Stimulated activated naive CD4-positive, alpha-beta T cell (primary cell): ENCODE results near the gene TAF1C.
"Not testable (repeated sequence)": the region's sequence is repeated elsewhere in the genome, so short reads cannot be mapped to it uniquely, and the experiment has no call there.

ENCODE experiments used
- DNase-seq, 6 experiments: peaks; one replicate each; lab custom pipeline; 2025; lab: John Stamatoyannopoulos, UW

The TAF1C gene, protein sequence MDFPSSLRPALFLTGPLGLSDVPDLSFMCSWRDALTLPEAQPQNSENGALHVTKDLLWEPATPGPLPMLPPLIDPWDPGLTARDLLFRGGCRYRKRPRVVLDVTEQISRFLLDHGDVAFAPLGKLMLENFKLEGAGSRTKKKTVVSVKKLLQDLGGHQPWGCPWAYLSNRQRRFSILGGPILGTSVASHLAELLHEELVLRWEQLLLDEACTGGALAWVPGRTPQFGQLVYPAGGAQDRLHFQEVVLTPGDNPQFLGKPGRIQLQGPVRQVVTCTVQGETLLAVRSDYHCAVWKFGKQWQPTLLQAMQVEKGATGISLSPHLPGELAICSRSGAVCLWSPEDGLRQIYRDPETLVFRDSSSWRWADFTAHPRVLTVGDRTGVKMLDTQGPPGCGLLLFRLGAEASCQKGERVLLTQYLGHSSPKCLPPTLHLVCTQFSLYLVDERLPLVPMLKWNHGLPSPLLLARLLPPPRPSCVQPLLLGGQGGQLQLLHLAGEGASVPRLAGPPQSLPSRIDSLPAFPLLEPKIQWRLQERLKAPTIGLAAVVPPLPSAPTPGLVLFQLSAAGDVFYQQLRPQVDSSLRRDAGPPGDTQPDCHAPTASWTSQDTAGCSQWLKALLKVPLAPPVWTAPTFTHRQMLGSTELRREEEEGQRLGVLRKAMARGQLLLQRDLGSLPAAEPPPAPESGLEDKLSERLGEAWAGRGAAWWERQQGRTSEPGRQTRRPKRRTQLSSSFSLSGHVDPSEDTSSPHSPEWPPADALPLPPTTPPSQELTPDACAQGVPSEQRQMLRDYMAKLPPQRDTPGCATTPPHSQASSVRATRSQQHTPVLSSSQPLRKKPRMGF

GRCh38 chr16:84186685-84187437 is at the start of gene TAF1C:
TAF1C (minus strand) TSS chr16:84187057; CDS start chr16:84184988, 2,069 bp downstream.
- DNase-seq: peak; percentile 72 to 90 (median 85)

- no peak for DNase-seq
These were observed 47.7 kb upstream of the TAF1C start for GRCh38 chr16:84234321-84235241.

DNA sequence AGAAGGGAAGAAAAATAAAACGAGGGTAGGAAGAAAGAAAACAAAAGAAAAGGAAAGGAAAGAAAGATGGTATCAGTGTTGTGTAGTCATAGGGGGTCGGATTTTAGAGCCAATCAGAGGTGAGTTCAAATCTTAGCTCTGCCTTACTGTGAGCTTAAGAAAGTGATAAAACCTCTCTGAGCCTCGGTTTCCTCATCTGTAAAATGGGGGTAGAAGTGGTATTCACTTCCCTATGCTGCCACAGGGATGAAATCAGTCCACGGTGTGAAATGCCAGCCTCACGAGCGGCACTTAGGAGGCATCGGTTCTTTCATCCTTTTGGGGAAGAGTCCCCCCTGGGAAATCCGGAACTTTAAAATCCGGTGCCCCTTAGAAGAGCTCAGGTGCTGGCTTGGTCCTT is 46.9 kb upstream of the TAF1C start:
- DNase-seq: no peak

DNA sequence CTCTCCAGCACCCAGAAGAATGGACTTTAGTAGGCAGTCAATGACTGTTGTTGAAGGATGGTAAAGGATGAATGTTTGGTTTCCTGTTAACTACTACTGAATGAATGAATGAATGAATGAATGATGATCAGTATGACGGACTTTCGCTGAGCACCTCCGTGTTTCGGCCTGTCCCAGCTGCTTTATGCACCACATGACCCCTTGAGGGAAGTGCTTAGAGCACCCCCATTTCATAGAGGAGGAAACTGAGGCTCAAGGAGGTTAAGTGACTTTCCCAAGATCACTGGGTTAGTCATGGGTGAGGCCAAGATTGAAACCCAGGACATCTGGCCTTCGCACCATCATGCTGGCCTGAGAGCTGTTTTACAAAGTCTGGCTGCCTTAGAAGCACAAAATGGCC is 46.1 kb upstream of the TAF1C start:
- DNase-seq: no peak

DNA sequence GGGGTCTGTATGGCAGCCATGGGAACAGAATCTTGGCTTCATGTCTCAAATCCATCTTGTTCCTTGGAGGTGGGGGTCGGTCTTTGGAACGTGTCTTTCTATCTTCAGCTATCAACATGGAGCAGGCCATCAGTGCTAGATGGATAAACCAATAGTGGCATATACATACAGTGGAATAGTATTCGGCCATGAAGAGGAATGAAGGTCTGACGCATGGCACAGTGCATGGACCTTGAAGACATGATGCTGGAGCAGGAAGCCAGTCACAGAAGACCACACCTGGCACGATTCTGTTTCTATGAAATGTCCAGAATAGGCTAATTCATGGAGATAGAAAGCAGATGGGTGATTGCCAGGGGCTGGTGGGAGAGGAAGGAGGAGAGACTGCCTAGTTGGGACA is 45.2 kb upstream of the TAF1C start:
- DNase-seq: no peak

DNA sequence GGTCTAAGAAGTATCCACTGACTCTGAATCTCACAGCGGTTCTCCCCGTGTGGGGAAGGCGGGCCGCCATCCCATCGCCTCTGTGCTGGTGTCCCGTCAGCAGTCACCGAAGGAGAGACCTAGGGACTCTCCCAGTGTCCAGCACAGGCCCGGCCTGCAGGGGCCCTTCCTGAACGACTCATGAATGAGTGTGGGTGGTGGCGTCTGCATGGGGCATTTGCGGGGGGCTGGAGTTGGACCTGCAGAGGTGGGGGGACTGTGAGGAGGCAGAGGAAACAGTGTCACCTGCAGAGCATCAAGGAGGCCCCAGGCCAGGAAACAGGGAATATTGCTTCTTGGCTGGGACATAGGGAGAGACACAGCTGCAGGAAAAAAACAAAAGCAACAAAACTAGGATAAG is 42.6 kb upstream of the TAF1C start:
- no peak for DNase-seq

GRCh38 chr16:84228256-84228838 is 41.5 kb upstream of the TAF1C start:
- DNase-seq: no peak

- no peak for DNase-seq
These were observed 40.7 kb upstream of the TAF1C start for GRCh38 chr16:84227548-84227947.

DNA sequence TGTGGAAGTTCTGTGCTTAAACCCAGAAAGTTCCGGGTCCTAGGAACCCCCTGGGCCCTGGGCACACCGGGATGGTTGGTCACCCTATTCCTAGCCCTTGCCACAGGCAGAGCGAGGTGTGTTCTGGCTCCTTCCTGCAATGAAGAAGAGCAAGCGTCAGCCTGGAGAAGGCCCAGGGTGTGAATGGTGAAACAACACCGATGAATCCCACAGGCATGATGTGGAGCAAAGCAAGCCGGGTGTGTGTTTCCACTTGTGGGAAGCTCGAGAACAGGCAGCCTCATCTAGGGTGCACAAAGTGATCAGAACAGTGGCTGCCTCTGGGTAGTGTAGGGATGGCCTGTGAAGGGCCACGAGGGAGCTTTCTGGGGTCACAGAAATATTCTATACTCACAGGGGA is 39.2 kb upstream of the TAF1C start:
- no peak for DNase-seq

GRCh38 chr16:84225571-84225970 is 38.7 kb upstream of the TAF1C start:
- no peak for DNase-seq

DNA sequence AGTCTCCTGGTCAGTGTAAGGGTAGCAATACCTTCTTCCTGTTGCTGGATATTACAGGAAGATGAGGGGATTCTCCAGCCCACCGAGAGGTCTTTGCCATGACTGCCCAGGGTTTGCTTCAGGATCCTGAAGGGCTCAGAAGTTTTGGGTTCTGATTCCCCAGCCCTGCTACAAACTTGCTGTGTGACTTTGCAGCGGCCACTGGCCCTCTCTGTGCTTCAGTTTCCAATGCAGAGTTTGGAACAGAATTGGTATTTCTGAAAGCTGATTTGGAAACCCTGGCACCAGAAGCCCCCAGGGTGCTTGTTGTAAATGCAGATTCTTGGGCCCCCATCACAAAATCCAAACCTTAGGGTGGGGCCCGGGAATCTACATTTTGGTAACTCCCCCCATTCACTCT is 38.3 kb upstream of the TAF1C start:
- no peak for DNase-seq

GRCh38 chr16:84224554-84224953 is 37.7 kb upstream of the TAF1C start:
- no peak for DNase-seq

GRCh38 chr16:84223456-84223855 is 36.6 kb upstream of the TAF1C start:
- no peak for DNase-seq

- no peak for DNase-seq
These were observed 34.0 kb upstream of the TAF1C start for GRCh38 chr16:84220851-84221250.

GRCh38 chr16:84218956-84219355 is 32.1 kb upstream of the TAF1C start:
- no peak for DNase-seq

- DNase-seq: no peak
These were observed 31.4 kb upstream of the TAF1C start for GRCh38 chr16:84218176-84218823.

DNA sequence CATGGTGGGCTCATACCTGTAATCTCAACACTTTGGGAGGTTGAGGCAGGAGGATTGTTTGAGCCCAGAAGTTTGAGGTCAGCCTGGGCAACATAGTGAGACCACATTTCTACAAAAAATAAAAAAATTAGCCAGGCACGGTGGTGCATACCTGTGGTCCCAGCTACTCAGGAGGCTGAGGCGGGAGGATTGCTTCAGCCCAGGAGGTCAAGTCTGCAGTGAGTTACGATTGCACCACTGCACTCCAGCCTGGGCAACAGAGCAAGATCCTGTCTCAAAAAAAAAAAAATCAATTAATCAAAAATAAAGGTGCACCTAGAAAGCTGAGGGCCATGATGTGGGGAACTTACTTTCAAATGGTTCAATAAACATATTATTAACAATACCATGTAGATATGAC is 29.3 kb upstream of the TAF1C start:
- not testable (repeated sequence) for DNase-seq

DNA sequence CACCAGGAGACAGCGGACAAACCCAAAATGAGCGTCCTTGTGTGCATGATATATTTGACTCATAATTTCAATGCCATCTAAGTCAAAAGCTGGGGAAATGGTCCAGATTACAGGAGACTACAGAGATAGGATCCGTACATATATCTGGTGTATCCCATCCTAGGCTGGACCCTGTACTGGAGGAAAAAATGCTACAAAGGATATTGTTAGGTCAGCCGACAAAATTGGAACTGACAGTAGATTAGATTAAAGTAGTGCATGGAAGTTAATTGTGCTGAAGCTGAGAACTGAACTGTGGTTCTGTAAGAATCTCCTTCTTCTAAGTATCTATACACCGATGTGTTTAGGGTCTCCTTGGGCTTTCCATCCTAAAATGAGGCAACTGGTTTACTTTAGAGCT is 28.7 kb upstream of the TAF1C start:
- DNase-seq: no peak

DNA sequence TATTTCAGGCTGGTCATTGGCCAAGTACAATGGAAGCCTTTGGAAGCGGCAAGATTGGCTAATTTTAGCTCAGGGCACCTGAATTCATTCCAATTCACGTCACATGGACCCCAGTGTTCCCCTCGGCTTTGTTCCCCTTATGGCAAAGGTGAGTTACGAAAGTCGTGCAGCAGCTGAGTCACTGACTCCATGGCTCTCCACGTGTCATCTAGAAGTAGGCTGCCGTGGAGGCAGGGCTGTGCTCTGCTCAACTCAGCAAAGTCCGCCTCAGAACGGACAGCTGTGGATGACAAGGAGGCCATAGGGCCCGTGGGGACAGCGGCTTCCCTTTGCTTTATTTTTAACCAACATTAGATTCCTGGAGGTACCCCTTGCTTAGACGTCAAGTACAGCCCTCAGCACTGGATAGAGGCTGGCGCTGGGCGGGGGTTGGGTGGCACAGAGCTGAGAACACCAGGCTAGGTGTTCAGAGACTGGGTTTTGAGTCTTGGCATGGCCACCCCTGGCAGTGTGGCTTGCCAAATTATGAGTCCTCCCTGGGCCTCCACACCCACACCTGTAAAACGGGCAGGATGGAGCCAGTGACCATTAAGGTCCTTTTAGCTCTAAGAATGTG is 27.7 kb upstream of the TAF1C start:
- no peak for DNase-seq

DNA sequence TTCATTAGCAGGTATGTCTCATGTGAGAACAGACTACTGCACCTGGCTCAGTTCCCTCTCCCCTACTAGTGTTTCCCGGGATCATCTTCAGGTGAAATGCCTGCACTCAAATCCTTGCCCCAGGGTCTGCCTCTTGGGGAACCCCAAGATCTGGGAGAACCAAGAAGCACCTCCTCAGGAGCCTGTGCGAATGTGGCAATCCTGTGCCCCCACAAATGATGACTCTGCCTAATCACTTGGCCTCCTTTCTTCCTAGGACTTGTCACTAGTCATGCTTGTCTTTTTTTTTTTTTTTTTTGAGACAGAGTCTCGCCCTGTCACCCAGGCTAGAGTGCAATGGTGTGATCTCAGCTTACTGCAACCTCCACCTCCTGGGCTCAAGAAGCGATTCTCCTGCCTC is 25.8 kb upstream of the TAF1C start:
- DNase-seq: no peak
